OCI-LY3 (cell line): ENCODE data around the gene DDX41.

Experiments used
- H2AFZ ChIP-seq: fragments of 200-600, 300-600 bp; shearing (Covaris generic); 2 replicates; pipeline ENCODE4 v1.6.0; 2014; ENCODE audit warnings: antibody characterized with exemption, low read depth, low read length
- H3K27ac ChIP-seq: fragments of 200-600, 300-600 bp; sonication (generic); 2 replicates; pipeline ENCODE4 v1.5.1; 2014; ENCODE audit warnings: mild to moderate bottlenecking, low read length, moderate library complexity, mixed read lengths
- H3K27me3 ChIP-seq: fragments of 200-600, 300-600 bp; sonication (generic); 2 replicates; pipeline ENCODE4 v1.6.1; 2014; ENCODE audit warnings: low read depth, low read length, mixed read lengths
- H3K36me3 ChIP-seq: fragments of 200-600, 300-600 bp; sonication (generic); replicated peaks from 2 replicates; pipeline ENCODE3; 2014; ENCODE audit warnings: low read depth, low read length, mixed read lengths
- H3K4me1 ChIP-seq: fragments of 300-600, 200-600 bp; sonication (generic); 2 replicates; pipeline ENCODE4 v1.6.1; 2014; ENCODE audit warnings: low read length, mixed read lengths
- H3K4me2 ChIP-seq: fragments of 200-600, 300-600 bp; sonication (generic); 2 replicates; pipeline ENCODE4 v1.6.1; 2014; ENCODE audit warnings: low read length, mixed read lengths
- H3K4me3 ChIP-seq: fragments of 300-600, 200-600 bp; sonication (generic); 2 replicates; pipeline ENCODE4 v1.5.1; 2014; ENCODE audit warnings: antibody characterized with exemption, mild to moderate bottlenecking, low read length, moderate library complexity
- H3K79me2 ChIP-seq: fragments of 300-600, 200-600 bp; shearing (Covaris generic); 2 replicates; pipeline ENCODE4 v1.6.1; 2014; ENCODE audit warnings: mild to moderate bottlenecking, low read length, mixed read lengths
- H3K9ac ChIP-seq: fragments of 300-600, 200-600 bp; shearing (Covaris generic); 2 replicates; pipeline ENCODE4 v1.6.0; 2014; ENCODE audit warnings: mild to moderate bottlenecking, low read length, moderate library complexity
- H3K9me3 ChIP-seq: fragments of 200-600, 300-600 bp; shearing (Covaris generic); 2 replicates; pipeline ENCODE4 v1.6.1; 2014; ENCODE audit warnings: low read length, mixed read lengths; ENCODE audit not compliant: insufficient read depth
- H4K20me1 ChIP-seq: fragments of 200-600, 300-600 bp; sonication (generic); 2 replicates; pipeline ENCODE4 v1.6.1; 2016; ENCODE audit warnings: low read length, mixed read lengths; ENCODE audit not compliant: insufficient read depth
- EZH2phosphoT487 ChIP-seq: fragments of 200-600 bp; shearing (Covaris generic); IDR thresholded peaks from 2 replicates; pipeline ENCODE4 v1.6.1; 2018; ENCODE audit warnings: antibody characterized with exemption, mixed run types, low read depth
- TF ChIP-seq, protein P1 (sequence below): fragments of 200-600, 300-600 bp; sonication (generic); IDR thresholded peaks from 2 replicates; pipeline ENCODE4 v1.5.1; 2014; ENCODE audit warnings: antibody characterized with exemption, low read length, low read depth

Gene DDX41

DNA sequence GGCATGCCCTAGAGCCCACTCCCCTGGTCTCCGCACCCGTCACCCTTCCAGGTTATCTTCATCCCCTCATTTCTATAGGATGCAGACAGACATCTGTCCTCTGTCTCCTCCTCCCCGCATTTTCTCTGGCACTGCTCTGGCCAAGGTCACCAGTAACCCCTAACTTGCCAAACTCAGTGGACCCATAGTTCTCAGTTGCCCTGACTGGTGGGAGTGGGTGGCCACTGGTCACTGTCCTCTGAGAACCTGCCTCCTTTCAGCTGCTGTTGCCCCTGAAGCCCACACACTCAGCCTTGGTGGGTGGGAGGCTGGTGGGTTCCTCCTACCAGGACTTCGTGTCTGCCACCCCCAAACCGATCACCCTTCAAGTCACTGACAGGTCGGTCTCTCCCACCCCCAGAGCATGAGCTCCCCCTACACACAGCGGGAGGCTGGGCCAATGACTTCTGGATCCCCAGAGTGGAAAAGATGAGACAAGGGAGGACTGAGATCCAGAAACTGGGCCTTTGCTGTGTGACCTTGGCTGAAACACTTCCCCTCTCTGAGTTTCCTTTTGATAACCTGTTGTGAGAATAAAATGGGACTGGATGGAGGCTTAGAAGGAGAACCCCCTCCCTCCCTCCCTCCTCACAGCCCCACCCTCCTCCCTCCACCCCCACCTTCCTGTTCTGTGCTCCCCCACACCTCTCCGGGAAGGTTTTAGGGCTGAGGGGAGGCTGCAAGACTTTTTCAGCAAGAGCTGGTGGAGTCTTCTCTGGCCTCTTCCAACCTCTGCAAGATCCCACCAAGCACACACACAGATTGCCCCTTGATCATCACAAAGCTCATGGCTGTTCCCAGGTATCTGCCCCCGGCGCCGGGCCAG is 41.0 kb downstream of the DDX41 start:
- Histone ChIP-seq H3K27me3 (peaks cover 4% of the 10 kb centered on the region; the same call in 1 of the 2 replicates), H3K4me2 (no peak overlapping the region), H3K79me2 (peaks cover 21% of the 10 kb centered on the region), H4K20me1 (peaks cover 13% of the 10 kb centered on the region; the same call in 1 of the 2 replicates), H3K9ac (no peak overlapping the region), H3K4me3 (no peak overlapping the region), H3K9me3 (no peaks in the 10 kb centered on the region), H2AFZ (no peak overlapping the region), H3K27ac (no peak overlapping the region), H3K36me3 (no peaks in the 10 kb centered on the region), H3K4me1 (peaks cover 28% of the 10 kb centered on the region)
- TF ChIP-seq EZH2phosphoT487, result no peak
- TF ChIP-seq, protein P1, sequence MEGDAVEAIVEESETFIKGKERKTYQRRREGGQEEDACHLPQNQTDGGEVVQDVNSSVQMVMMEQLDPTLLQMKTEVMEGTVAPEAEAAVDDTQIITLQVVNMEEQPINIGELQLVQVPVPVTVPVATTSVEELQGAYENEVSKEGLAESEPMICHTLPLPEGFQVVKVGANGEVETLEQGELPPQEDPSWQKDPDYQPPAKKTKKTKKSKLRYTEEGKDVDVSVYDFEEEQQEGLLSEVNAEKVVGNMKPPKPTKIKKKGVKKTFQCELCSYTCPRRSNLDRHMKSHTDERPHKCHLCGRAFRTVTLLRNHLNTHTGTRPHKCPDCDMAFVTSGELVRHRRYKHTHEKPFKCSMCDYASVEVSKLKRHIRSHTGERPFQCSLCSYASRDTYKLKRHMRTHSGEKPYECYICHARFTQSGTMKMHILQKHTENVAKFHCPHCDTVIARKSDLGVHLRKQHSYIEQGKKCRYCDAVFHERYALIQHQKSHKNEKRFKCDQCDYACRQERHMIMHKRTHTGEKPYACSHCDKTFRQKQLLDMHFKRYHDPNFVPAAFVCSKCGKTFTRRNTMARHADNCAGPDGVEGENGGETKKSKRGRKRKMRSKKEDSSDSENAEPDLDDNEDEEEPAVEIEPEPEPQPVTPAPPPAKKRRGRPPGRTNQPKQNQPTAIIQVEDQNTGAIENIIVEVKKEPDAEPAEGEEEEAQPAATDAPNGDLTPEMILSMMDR, result no peak

DNA sequence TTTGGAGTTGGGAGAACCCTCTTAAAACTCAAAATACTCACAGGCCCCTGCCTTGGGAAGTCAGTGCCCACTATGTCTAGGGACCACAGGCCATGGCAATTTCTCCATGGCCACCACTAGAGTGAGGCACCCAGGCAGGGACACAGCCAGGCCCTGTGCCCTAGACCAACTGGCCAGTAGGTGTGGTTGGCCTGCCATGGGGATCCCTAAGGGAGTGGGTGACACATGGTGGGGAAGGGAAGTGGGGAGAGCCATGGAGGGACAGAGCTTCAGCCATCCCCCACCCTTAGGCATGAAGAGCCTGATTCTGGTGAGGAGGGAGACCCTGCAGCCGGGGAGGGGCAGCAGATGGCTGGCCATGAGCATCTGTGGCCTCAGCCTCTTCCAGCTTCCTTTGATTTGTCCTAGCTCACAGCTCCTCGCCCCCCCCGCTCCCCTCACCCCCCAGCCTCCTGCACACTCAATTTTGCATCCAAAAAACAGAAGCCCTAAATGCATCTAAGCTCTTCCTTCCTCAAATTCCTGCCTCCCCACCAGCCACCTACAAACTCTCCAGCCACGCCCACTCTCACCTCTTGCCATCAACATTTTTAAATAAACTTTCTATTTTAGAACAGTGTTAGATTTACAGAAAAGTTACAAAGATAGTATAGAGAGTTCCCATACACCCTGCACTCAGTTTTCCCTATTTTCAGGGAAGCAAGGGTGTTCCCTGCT is 41.8 kb downstream of the DDX41 start:
- Histone ChIP-seq H3K4me1 (peaks cover 26% of the 10 kb centered on the region), H3K9me3 (no peaks in the 10 kb centered on the region), H3K27ac (no peak overlapping the region), H3K4me3 (no peak overlapping the region), H3K27me3 (peaks cover 4% of the 10 kb centered on the region; the same call in 1 of the 2 replicates), H3K79me2 (peaks cover 29% of the 10 kb centered on the region), H4K20me1 (peaks cover 20% of the 10 kb centered on the region), H2AFZ (no peak overlapping the region), H3K36me3 (no peaks in the 10 kb centered on the region), H3K9ac (no peak overlapping the region), H3K4me2 (no peak overlapping the region)
- TF ChIP-seq, protein P1, result no peak
- no peak for TF ChIP-seq EZH2phosphoT487

DNA sequence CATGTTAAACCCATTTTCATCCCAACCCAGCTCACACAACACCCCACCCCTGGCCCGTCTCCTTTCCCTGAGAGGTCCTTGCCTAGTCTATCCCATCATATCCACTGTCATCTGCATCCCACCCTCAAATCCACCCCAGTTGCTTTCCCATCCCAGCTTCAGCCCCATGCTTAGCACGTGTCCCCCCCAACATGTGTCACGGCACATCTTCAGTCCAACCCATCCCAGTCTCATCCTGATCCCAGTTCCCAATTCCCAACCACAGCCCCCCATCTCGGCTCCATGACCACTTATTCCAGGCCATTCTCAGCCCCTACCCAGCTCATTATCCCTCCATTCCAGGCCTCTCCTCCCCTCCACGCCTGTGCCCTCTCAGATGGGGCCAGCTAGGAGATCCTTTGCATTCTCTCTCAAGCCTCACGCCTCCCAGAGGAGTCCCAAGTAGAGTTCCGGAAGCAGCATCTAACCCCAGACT is 42.7 kb downstream of the DDX41 start:
- Histone ChIP-seq H3K9ac (peak overlapping the region; percentile 50), H2AFZ (no peak overlapping the region), H3K4me3 (peak overlapping the region; percentile 92), H3K36me3 (no peaks in the 10 kb centered on the region), H3K79me2 (peaks cover 35% of the 10 kb centered on the region), H4K20me1 (peaks cover 29% of the 10 kb centered on the region), H3K27ac (no peak overlapping the region), H3K27me3 (peaks cover 4% of the 10 kb centered on the region; the same call in 1 of the 2 replicates), H3K9me3 (no peaks in the 10 kb centered on the region), H3K4me2 (peak overlapping the region; percentile 66), H3K4me1 (peaks cover 17% of the 10 kb centered on the region)
- TF ChIP-seq, protein P1, result no peak
- no peak for TF ChIP-seq EZH2phosphoT487

DNA sequence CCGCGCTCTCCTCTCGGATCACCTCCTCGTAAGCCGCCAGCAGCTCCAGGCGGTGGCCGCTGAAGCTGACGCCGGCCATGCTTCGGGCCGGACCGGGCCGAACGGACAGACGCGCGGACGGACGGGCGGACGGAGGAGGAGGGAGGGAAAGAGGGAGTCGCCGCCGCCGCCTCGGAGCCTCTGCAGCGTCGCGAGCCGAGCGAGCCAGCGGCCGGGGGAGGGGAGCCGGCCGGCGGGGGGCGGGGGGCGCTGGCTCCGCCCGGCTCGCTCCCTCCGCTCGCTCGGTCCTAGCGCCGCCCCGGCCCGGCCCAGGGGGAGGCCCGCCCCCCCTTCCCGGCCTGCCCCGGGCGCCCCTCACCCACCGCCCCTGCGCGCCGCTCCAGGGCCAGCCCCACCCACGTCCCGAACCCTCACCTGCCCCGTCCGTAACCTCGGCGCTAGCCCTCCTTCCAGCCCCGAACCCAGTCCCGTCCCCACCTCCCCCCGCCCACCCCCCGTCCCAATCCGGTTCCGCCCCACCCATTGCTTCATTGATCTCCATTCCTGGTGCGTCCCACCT is 43.2 kb downstream of the DDX41 start, which contains the start of gene DBN1:
Gene DBN1, minus strand, starts transcription at position 192 of the 559 bp plus-strand sequence. Its CDS starts 113 bp downstream, at position 79.
- Histone ChIP-seq H3K4me3 (peak within 1 kb of the TSS; percentile 92), H3K36me3 (no peaks in the 10 kb centered on the region), H3K79me2 (peaks cover 35% of the 10 kb centered on the region), H3K4me1 (peaks cover 11% of the 10 kb centered on the region), H3K4me2 (peak within 1 kb of the TSS; percentile 84), H3K27me3 (peaks cover 4% of the 10 kb centered on the region; the same call in 1 of the 2 replicates), H4K20me1 (peaks cover 33% of the 10 kb centered on the region), H3K9ac (peak within 1 kb of the TSS; percentile 75), H2AFZ (no peak within 1 kb of the TSS), H3K27ac (peak within 1 kb of the TSS; percentile 11; the same call in 1 of the 2 replicates), H3K9me3 (no peaks in the 10 kb centered on the region)
- TF ChIP-seq, protein P1, result no peak
- TF ChIP-seq EZH2phosphoT487, result no peak
